ENCODE data around the gene SPOCD1.

DNA sequence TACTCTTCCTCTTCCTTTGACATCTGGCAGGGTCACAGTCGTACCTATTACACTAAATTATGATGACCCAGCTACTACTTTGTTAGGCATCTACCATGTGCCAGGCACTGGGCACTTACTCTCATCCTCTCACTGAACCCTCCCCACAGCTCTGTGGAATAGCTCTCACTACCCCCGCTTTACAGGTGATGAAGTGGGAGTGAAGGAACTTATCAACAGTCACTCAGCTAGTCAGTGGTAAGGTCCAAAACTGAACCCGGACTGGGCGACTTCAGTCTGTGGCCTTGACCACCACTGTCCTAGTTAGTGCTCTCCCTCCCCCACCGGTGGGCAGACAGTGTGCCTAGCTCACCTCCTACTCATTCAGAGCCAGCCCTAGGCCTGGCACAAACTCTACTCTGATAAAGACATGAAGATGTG lies 64.0 kb downstream of the SPOCD1 start:
- TF ChIP-seq CTCF (conservative IDR thresholded peaks at IDR 0.05): no peak
- no peak for TF ChIP-seq EZH2 (IDR thresholded peaks at IDR 0.05; ENCODE audit: low read depth)
